ENCODE data around the gene SLC37A1.

Gene SLC37A1

DNA sequence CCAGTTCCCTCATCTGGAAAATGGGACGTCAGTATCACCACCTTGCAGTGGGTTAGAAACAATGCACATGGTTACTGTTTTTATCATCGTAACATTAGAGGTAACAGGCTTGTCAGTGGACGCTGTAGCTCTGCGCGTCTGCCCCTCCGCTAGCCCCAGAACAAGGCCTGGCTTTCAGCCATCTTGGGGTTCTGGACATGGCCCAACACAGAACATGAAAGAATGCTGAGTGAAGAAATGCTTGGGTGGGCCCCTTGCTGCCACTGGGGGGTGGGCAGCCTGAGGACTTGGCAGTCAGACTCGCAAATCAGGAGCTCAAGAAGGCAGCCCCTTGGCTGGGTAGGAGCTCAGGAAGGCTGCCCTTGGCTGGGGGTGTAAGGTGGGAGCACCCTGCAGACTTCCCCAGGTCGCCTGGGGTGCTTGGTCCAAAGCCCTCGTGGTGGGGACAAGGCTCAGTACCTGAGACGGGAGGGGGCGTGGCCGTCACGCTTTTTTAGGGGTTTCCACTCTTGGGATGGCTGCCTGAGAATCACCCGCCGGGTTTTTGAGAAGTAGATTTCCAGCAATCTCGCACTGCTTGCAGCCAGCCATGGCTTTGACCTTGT lies 51.7 kb downstream of the SLC37A1 start:
- no peak for DNase-seq

DNA sequence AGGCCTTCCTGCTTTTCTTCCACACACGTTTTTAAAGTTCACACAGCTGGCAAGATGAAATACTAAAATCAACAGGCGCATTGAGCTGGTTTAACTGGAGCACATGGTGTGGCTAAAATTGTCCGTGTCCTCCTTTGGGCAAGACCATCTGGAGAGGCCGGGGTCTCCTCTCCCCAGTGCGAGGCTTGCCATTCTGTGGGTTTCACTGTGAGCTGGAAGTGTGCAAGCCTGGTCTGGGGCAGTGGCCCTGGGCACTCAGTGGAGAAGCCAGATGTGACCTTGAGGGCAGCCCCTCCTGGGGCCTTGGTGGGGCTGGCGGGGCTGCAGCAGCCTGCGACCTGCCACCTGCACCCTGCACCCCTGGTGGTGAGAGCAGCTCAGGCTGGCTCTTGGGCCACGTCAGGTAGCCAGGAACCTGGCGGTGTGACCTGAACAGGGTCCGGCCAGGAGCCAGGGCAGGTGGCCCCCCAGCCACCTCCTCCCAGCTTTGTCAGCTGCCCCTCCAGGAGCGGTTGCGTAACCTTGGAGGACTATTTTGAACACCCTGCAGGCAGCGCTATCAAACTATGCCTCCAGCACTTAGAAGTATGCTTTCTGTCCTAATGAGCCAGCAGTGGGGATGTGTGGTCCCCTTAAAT lies 52.4 kb downstream of the SLC37A1 start:
- no peak for DNase-seq

- DNase-seq = no peak
Observed at GRCh38 chr21:42566524-42567213, 53.0 kb downstream of the SLC37A1 start.

- DNase-seq = no peak
Observed at GRCh38 chr21:42567214-42567555, 53.5 kb downstream of the SLC37A1 start.

- DNase-seq = no peak
Observed at GRCh38 chr21:42567861-42568260, 54.2 kb downstream of the SLC37A1 start.

GRCh38 chr21:42568376-42568775 lies 54.7 kb downstream of the SLC37A1 start:
- DNase-seq = no peak

- peak; percentile 18 for DNase-seq
Observed at GRCh38 chr21:42568866-42569731, 55.4 kb downstream of the SLC37A1 start.

- no peak for DNase-seq
Observed at GRCh38 chr21:42569732-42570301, 56.2 kb downstream of the SLC37A1 start.

DNA sequence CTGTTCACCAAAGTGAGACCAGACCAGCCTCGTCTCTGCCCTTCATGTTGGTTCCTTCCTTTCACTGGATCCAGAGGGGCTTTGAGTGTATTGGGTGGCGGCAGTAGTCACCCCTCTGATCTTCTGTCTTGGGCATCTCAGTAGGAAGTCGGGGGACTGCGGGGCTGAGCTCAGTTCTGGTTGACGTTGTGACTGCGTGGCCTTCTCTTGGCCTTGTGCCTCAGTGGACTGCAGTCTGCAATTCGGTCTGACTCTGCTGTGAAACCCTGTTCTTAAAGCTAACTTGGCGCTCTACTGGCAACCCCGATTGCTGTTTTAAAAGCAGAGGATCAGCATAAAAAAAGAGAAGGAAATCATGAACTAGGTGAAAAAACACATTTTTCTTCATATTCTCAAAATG lies 56.7 kb downstream of the SLC37A1 start:
- DNase-seq = no peak

DNA sequence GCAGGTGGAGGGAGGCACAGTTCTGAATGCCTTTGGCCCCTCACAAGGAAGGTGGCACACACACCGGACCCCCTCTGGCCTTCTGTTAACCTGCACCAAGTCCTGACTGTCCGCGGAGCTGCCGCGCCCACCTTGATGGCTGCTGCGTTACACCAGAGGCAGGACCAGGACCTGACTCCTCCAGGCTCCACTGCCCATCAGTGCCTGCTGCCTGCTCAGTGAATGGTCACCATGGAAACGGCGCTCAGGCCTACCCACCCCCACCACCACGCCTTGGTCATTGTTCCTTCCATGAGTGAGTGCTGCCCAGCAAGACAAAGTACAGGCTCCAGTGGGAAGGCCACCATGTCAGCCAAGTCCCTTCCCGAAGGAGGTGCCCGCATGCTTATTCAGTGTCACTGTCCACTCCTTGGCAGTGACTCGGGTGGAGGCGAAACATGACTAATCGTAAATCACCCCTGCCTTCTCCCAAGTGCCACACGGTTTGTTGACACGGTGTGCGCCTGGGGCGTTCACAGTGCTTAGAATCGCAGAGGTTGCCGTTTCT lies 57.3 kb downstream of the SLC37A1 start:
- no peak for DNase-seq

- DNase-seq = no peak
Observed at GRCh38 chr21:42571391-42572150, 57.9 kb downstream of the SLC37A1 start.

- DNase-seq = no peak
Observed at GRCh38 chr21:42572906-42573495, 59.3 kb downstream of the SLC37A1 start.

DNA sequence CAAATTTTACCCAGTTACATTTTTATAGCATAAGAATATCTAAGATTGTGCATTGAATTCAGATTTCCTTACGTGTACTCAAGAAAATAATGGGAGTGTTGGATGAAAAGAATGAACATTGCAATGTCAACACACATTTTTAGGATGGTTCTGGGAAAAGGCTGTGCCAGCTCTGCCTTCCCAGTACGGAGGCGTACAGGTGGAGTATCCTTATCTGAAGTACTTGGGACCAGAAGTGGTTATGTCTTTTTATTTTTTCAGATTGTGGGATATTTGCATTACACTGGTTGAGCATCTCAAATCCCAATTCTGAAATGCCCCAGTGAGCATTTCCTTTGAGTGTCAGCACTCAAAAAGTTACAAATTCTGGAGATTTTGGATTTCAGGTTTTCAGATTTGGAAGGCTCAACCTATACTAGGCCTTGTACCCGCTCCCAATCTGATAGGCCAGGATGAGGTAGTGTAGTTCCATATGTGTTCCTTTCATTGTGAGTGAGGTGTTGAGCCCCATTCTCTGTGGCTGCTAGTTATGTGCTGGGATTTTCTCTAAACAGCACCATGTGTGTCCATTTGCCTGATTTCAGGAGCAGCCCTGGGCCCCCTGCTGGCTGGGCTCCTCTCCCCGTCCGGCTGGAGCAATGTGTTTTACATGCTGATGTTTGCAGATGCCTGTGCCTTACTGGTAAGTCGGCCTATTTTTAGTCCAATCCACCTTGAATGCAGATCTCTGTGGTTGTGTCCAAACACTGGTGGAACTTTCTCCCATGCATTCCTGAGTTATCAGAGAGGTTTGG lies 60.8 kb downstream of the SLC37A1 start:
- no peak for DNase-seq

DNA sequence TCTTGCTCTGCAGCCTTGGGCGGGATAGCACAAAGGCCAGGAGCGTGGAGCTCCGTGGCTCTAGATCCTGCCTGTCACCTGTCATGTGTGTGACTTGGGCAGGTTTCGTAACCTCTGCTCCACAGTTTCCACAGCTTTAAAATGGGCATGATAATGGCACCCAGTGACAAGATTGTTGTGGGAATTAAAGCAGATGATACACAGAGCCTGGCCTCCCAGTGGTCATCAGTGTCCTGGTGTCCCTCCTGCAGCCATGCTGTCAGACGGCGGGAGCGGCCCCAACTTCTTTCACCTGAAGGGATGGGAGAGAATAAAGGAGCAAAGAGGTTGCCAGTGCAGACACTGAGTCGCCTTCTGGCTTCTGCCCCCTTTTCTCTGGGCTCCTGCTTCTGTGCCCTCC lies 61.5 kb downstream of the SLC37A1 start:
- DNase-seq = no peak

GRCh38 chr21:42576639-42577038 lies 63.0 kb downstream of the SLC37A1 start:
- DNase-seq = no peak

- DNase-seq = no peak
Observed at GRCh38 chr21:42578034-42578433, 64.4 kb downstream of the SLC37A1 start.

DNA sequence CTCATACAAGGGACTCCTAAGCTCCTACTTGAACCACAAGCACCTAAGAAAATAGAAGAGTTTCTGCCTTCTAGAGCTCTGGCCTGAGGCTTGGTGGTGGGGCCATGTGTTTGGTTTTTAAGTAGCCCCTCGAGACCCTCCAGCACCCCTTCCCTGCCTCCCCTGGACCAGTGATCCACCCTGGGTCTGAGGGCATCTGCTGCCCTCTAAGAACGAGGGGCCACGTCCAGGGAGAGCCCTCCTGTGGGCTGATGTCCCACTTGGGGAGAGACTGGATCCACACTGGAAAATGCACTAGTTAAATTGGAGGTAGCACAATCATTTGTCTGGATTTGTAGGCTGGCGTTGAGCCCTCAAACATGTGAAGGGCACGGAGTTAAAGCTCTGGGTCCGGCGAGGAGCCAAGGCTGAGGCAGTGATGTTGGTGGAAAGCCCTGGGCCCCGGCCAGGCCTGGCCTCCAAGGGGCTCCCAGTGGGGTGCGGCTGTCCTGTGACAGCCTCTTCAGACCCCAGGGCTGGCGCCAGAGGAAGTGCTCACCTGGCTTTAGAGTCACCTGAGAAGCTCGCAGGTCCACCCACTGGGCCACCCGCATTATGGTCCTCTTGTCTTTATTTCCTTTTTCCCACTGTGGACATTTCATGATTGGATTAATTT lies 65.2 kb downstream of the SLC37A1 start:
- no peak for DNase-seq

DNA sequence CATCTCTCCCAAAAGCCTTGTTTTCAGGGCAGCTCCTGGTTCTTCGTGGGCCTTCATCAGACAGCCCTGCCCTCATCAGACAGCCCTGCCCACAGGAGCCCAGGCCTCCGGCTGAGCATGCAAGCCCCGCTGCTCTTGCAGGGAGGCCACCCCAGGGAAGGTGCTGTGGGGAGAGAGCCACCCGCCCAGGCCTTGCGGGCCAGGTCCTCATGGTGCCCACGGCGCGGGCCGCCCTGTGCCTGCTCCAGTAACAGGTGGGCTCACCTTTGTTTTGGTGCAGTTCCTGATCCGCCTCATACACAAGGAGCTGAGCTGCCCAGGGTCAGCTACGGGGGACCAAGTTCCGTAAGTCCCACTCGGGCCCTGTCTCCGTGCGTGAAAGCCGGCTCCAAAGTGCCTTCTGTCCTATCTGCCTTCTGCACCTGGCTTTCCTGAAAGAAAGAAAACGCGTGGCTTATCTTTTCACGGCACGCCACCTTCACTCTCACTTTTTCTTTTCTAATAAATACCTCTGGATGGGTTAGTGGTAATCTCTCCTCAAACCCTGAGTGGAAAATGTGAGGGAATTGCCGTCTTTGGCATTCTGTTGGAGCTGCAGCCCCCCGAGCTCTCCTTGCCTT lies 65.9 kb downstream of the SLC37A1 start:
- DNase-seq = no peak

- DNase-seq = no peak
Observed at GRCh38 chr21:42580076-42580792, 66.6 kb downstream of the SLC37A1 start.
